22Rv1 (cell line): Measurements from ENCODE around the gene LYPD1.

Experiments
- CTCF ChIP-seq: fragments of 450-650 bp; IDR thresholded peaks from 2 replicates; pipeline ENCODE4 v1.5.1; 2017; ENCODE audit warnings: mild to moderate bottlenecking
- ZFX ChIP-seq: fragments of 450-650 bp; IDR thresholded peaks from 2 replicates; pipeline ENCODE4 v1.6.1; 2017; ENCODE audit warnings: antibody characterized with exemption, borderline replicate concordance

- TF ChIP-seq CTCF: no peak
- no peak for TF ChIP-seq ZFX
Observed at GRCh38 chr2:132652474-132652873, 17.5 kb downstream of the LYPD1 start.
